Fibroblast of skin of scalp (primary cell): Measurements from ENCODE around the gene DNAAF8.
"Not testable (repeated sequence)": the region's sequence is repeated elsewhere in the genome, so short reads cannot be mapped to it uniquely, and the experiment has no call there.

Source experiments
- DNase-seq: peaks from one replicate; pipeline ENCODE4 v3.0.0-alpha.2; 2013

Gene DNAAF8

DNA sequence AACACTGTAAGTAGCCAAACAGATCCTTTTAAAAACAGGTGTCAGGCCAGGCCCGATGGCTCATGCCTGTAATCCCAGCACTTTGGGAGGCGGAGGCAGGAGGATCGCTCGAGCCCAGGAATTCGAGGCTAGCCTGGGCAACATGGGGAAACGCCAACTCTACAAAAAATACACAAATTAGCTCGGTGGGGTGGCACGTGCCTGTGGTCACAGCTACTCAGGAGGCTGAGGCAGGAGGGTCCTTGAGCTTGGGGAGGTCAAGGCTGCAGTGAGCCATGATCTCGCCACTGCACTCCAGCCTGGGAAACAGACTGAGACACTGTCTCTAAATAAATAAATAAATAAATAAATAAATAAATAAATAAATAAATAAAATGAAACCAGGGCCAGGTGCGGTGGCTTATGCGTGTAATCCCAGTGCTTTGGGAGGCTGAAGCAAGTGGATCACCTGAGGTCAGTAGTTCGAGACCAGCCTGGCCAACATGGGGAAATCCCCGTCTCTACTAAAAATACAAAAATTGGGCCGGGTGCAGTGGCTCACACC is 50.2 kb downstream of the DNAAF8 start:
- not testable (repeated sequence) for DNase-seq

DNA sequence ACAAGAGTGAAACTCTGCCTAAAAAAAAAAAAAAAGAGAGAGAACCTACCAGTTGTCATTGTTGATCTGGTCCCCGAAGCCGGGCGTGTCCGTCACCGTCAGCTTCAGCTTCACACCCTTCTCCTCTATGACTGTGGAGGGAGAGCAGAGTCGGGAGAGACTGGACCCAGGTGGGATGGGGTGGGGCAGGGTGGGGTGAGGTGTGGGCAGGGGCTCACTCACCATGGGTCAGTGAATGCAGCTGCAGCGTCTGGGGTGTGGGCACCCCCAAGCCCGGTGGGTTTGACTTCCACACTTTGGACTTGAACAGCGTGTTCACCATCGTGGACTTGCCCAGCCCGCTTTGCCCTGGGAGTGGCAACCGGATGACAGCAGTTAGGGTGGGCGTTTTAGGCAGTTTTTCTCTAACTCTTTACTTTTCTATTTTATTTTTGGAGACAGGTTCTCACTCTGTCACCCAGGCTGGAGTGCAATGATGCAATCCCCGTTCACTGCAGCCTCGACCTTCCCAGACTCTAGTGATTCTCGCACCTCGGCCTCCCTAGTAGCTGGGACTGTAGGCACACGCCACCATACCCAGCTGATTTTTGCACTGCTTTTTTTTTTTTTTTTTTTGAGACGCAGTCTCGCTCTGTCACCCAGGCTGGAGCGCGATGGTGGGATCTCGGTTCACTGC is 51.6 kb downstream of the DNAAF8 start:
- DNase-seq: no peak

DNA sequence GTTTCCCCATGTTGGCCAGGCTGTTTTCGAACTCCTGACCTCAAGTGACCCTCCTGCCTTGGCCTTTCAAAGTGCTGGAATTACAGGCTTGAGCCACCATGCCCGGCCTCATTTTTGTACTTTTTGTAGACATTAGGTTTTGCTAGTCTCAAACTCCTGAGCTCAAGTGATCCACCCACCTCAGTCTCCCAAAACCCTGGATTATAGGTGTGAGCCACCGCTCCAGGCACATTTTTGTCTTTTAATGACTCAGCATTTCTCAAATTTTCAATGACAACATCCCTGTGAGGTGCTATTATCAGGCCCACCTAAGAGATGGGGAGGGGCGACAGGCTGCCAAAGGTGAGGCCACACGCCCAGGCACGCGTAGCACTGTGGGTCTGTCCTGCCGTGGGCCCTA is 52.7 kb downstream of the DNAAF8 start:
- no peak for DNase-seq

- no peak for DNase-seq
Measured at GRCh38 chr16:4787627-4788482, 53.5 kb downstream of the DNAAF8 start, which contains the start of gene SEPTIN12. SEPTIN12 (minus strand) TSS chr16:4788345; CDS start chr16:4787645, 700 bp downstream.

DNA sequence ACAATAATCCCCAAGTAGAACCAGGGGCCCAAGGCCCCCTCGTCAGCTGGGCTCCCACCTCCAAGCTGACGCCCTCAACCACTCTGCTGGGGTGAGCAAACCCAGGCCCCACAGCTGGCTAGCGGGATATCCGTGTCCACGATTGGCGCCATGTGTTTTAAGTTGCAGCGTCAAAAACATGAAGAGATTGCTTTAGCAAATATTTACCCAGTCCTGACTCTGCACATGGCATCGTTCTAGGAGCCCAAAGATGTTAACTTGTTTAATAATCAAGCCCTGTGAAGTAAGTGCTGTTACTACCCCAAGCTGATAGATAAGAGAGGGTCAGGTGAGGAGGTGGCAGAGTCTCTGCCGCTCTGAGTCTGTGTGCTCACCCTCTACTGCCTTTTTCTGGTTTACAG is 54.2 kb downstream of the DNAAF8 start:
- DNase-seq: no peak

GRCh38 chr16:4788910-4789309 is 54.6 kb downstream of the DNAAF8 start:
- no peak for DNase-seq

DNA sequence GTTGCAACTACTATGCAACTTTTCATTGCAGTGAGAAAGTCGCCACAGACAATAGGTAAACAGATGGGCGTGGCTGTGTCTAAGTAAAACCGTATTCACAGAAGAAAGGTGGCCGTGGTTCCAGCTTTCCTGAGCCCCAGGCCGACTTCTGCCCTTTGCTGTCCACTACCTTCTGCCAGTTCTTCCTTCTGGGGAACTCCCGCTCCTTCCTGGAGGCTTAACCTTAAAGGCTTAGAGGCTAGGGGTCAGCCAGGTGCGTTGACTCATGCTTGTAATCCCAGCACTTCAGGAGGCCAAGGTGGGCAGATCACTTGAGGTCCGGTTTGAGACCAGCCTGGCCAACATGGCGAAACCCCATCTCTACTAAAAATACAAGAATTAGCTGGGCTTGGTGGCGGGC is 55.9 kb downstream of the DNAAF8 start:
- DNase-seq: no peak

GRCh38 chr16:4790871-4791270 is 56.5 kb downstream of the DNAAF8 start:
- DNase-seq: no peak

- no peak for DNase-seq
Measured at GRCh38 chr16:4792951-4793513, 58.7 kb downstream of the DNAAF8 start.

GRCh38 chr16:4795181-4795827 is 61.0 kb downstream of the DNAAF8 start, which contains the start of gene SMIM22:
SMIM22 (plus strand) TSS chr16:4795369; CDS start chr16:4795735, 366 bp downstream.
- no peak for DNase-seq

- DNase-seq: no peak
Measured at GRCh38 chr16:4795828-4796572, 61.7 kb downstream of the DNAAF8 start.

DNA sequence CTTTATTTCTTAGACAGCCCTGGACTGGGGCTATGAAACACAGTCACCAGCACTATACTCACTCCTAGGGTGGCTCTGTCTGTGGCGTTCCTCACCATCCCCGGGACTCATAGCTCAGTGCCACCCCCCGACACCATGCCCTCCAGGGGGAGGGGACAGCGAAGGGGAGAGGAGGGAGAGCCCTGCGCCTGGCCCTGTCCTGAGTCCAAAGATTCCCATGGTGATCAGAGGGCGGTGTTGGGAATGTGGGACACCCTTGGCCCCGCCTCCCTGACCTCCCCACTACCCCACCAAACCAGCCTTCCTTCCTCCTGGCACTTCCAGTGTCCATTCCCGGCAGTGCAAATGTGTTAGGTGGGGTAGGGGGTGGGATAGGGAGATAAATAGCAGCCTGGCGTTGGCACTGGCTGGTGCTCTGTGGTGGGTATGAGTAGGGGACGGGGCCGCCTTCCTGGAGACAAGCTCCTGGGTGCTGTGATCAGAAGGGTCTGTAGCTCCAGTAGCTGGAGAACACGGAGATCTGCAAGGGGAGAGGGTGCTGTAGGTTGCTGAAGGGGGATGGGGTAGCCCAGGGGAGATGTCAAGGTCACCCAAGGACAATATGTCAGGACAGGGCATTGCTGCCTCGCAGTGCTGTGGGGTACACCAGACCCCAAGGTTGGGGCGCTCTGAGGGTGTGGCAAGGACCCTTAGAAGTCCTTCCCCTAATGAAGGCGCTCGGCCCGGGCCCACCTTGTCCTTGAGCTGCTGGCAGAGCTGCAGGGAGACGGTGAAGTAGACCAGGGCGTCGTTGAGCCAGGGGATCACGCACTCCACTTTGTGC is 62.9 kb downstream of the DNAAF8 start:
- DNase-seq: no peak

DNA sequence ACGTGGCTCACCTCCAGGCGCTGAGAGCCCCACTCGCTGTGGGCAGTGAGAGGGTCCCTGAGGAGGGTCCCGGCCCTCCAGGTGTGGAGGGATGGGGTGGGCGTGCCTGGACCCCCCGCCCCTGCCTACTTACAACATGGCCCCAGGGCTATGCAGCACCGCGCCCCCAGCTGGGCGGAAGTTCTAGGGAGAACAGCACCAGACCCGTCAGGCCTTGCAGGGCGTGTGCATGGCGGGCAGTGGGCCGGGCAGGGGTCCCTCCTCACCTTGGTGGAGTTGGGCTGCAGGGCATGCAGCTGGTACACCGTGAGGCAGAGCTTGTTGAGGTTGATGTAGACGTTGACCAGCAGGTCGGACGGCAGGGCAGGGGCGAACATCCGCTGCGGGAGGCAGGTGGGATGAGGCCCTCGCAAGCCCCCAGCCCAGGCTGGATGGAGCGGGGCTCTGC is 63.5 kb downstream of the DNAAF8 start:
- DNase-seq: no peak

DNA sequence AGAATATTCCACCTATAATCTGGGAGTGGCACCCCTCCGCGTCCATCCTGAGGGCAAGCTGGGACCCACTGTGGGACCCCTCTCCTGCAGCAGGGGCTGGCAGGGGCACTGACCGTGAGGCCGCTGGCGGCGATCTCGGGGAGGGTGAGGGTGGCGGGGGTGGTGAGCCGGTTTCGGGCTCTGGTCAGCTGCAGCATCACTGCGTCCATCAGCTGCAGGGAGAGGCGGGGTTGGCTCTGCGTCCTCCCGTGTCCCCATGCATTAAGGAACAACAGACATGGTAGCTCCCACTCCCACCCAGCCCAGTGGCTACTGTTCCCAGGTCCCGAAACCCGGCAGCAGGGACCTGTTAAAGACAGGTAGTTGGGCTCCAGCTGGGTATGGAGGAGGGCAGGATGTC is 64.1 kb downstream of the DNAAF8 start:
- DNase-seq: no peak
